ENCODE data around the gene CSTPP1. TPM values are rescaled to one million over a fixed set of nuclear protein-coding genes. Genes with fewer than 3 reads are reported as not detected.

Gene CSTPP1
- total RNA-seq, 2 donors from 2014 or later, result 35.8 to 63.6 TPM

- no peaks in the 10 kb centered on the region for H3K4me1 ChIP-seq
- intact Hi-C loops (cut with DNase I), result no loop called here
- no peaks in the 10 kb centered on the region for H3K9me3 ChIP-seq
- TF ChIP-seq, protein P1, sequence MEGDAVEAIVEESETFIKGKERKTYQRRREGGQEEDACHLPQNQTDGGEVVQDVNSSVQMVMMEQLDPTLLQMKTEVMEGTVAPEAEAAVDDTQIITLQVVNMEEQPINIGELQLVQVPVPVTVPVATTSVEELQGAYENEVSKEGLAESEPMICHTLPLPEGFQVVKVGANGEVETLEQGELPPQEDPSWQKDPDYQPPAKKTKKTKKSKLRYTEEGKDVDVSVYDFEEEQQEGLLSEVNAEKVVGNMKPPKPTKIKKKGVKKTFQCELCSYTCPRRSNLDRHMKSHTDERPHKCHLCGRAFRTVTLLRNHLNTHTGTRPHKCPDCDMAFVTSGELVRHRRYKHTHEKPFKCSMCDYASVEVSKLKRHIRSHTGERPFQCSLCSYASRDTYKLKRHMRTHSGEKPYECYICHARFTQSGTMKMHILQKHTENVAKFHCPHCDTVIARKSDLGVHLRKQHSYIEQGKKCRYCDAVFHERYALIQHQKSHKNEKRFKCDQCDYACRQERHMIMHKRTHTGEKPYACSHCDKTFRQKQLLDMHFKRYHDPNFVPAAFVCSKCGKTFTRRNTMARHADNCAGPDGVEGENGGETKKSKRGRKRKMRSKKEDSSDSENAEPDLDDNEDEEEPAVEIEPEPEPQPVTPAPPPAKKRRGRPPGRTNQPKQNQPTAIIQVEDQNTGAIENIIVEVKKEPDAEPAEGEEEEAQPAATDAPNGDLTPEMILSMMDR (IDR thresholded peaks at IDR 0.05), result no peak
- DNase-seq, result no peak
- no peaks in the 10 kb centered on the region for H3K36me3 ChIP-seq
- H3K4me3 ChIP-seq, result no peak overlapping the region
- H3K9ac ChIP-seq (ENCODE audit: low read depth in 2 of 2, low read length in 2 of 2), result no peak overlapping the region
- no peak overlapping the region for H3K27ac ChIP-seq
- H3K27me3 ChIP-seq, result no peaks in the 10 kb centered on the region
Measured at GRCh38 chr11:47121056-47121455, 184.5 kb downstream of the CSTPP1 start.

- no peaks in the 10 kb centered on the region for H3K27me3 ChIP-seq
- H3K9me3 ChIP-seq, result no peaks in the 10 kb centered on the region
- intact Hi-C loops (cut with DNase I), result no loop called here
- H3K4me1 ChIP-seq, result no peaks in the 10 kb centered on the region
- no peak overlapping the region for H3K9ac ChIP-seq (ENCODE audit: low read depth in 2 of 2, low read length in 2 of 2)
- H3K4me3 ChIP-seq, result no peak overlapping the region
- H3K27ac ChIP-seq, result no peak overlapping the region
- TF ChIP-seq, protein P1 (IDR thresholded peaks at IDR 0.05), result no peak
- H3K36me3 ChIP-seq, result no peaks in the 10 kb centered on the region
- DNase-seq, result no peak
Measured at GRCh38 chr11:47121731-47122130, 185.2 kb downstream of the CSTPP1 start.

GRCh38 chr11:47123094-47123493, 186.5 kb downstream of the CSTPP1 start:
- Histone ChIP-seq H3K36me3 (no peaks in the 10 kb centered on the region), H3K4me1 (no peaks in the 10 kb centered on the region), H3K27me3 (no peaks in the 10 kb centered on the region), H3K27ac (no peak overlapping the region), H3K9me3 (no peaks in the 10 kb centered on the region), H3K9ac (ENCODE audit: low read depth in 2 of 2, low read length in 2 of 2) (no peak overlapping the region), H3K4me3 (no peak overlapping the region)
- TF ChIP-seq, protein P1 (IDR thresholded peaks at IDR 0.05), result no peak
- no peak for DNase-seq
- intact Hi-C loops (cut with DNase I), result no loop called here

- Histone ChIP-seq H3K27me3 (no peaks in the 10 kb centered on the region), H3K36me3 (no peaks in the 10 kb centered on the region), H3K4me1 (no peaks in the 10 kb centered on the region), H3K27ac (no peak overlapping the region), H3K9ac (ENCODE audit: low read depth in 2 of 2, low read length in 2 of 2) (no peak overlapping the region), H3K9me3 (no peaks in the 10 kb centered on the region), H3K4me3 (no peak overlapping the region)
- no peak for DNase-seq
- TF ChIP-seq, protein P1 (IDR thresholded peaks at IDR 0.05), result no peak
- intact Hi-C loops (cut with DNase I), result no loop called here
Measured at GRCh38 chr11:47124675-47125074, 188.1 kb downstream of the CSTPP1 start.

DNA sequence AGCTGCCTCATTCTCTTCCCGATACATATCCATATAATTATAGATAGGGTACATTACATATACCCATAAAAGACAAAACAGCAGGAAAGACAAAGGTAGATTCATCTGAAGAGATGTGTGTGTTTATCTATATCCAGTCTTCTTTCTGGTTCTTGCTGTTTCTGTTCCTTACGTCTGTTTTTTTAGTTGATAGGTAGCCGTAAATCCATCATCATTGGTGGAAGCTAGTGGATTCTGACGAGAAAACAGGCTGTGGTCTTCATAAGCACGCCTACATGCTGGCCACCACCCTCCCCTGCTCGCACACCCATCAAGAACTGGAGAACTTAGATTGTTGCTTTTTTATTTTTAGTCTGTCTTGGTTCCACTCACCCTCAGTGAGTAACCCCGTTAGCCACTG, 188.5 kb downstream of the CSTPP1 start:
- intact Hi-C loops (cut with DNase I), result no loop called here

More for the DNA sequence above, 188.5 kb downstream of the CSTPP1 start:
- TF ChIP-seq, protein P1 (IDR thresholded peaks at IDR 0.05), result no peak
- Histone ChIP-seq H3K27me3 (no peaks in the 10 kb centered on the region), H3K9ac (ENCODE audit: low read depth in 2 of 2, low read length in 2 of 2) (no peak overlapping the region), H3K9me3 (no peaks in the 10 kb centered on the region), H3K4me1 (no peaks in the 10 kb centered on the region), H3K4me3 (no peak overlapping the region), H3K27ac (no peak overlapping the region), H3K36me3 (no peaks in the 10 kb centered on the region)
- no peak for DNase-seq
